Measurements from ENCODE around the gene NR6A1.

The NR6A1 gene

GRCh38 chr9:124758691-124759090 is 12.4 kb downstream of the NR6A1 start:
- Histone ChIP-seq H3K27ac (no peak overlapping the region), H3K4me3 (no peak overlapping the region)
- TF ChIP-seq CTCF (IDR thresholded peaks at IDR 0.05) = no peak
- no peak for DNase-seq (ENCODE audit: low spot score)

GRCh38 chr9:124758061-124758460 is 13.1 kb downstream of the NR6A1 start:
- H3K4me3 ChIP-seq = no peak overlapping the region
- no peak for TF ChIP-seq CTCF (IDR thresholded peaks at IDR 0.05)
- DNase-seq (ENCODE audit: low spot score) = no peak
- no peak overlapping the region for H3K27ac ChIP-seq

GRCh38 chr9:124757616-124758015 is 13.5 kb downstream of the NR6A1 start:
- no peak for TF ChIP-seq CTCF (IDR thresholded peaks at IDR 0.05)
- H3K4me3 ChIP-seq = no peak overlapping the region

GRCh38 chr9:124756011-124756410 is 15.1 kb downstream of the NR6A1 start:
- Histone ChIP-seq H3K4me3 (no peak overlapping the region), H3K27ac (no peak overlapping the region)
- TF ChIP-seq CTCF (IDR thresholded peaks at IDR 0.05) = no peak
- DNase-seq (ENCODE audit: low spot score) = no peak

More at GRCh38 chr9:124757616-124758015, 13.5 kb downstream of the NR6A1 start:
- H3K27ac ChIP-seq = no peak overlapping the region
- DNase-seq (ENCODE audit: low spot score) = no peak

GRCh38 chr9:124755061-124755460 is 16.1 kb downstream of the NR6A1 start:
- H3K4me3 ChIP-seq = no peak overlapping the region
- no peak for DNase-seq (ENCODE audit: low spot score)
- no peak overlapping the region for H3K27ac ChIP-seq
- no peak for TF ChIP-seq CTCF (IDR thresholded peaks at IDR 0.05)

- Histone ChIP-seq H3K27ac (no peak overlapping the region), H3K4me3 (no peak overlapping the region)
- TF ChIP-seq CTCF (IDR thresholded peaks at IDR 0.05) = no peak
- DNase-seq (ENCODE audit: low spot score) = no peak
Measured at GRCh38 chr9:124754289-124754688, 16.8 kb downstream of the NR6A1 start.

- H3K4me3 ChIP-seq = no peak overlapping the region
- DNase-seq (ENCODE audit: low spot score) = no peak
- no peak overlapping the region for H3K27ac ChIP-seq
- no peak for TF ChIP-seq CTCF (IDR thresholded peaks at IDR 0.05)
Measured at GRCh38 chr9:124752967-124753366, 18.1 kb downstream of the NR6A1 start.

All from coronary artery (tissue), 2 donors.